Left lung (tissue), 10 donors: Measurements from ENCODE around the gene TGM3. TPM values are rescaled to one million over a fixed set of nuclear protein-coding genes. Genes with fewer than 3 reads are reported as not detected.

Experiments
- ATAC-seq: fragments of 200-7000 bp; cut with Tn5 transposase; one replicate; pipeline ENCODE4 v1.9.1; 2020; ENCODE audit warnings: moderate library complexity
- DNase-seq, 4 donors: peaks; one replicate each; pipeline ENCODE4 v3.0.0-alpha.2; 2013 to 2020
- H3K27ac ChIP-seq, 2 donors: fragments of 200-600 bp; sonication (generic) in 1 of 2; one replicate each; pipeline versions ENCODE4 v1.5.0 to v1.8.0; 2020 to 2021
- H3K27me3 ChIP-seq, 2 donors: fragments of 200-600 bp; sonication (generic) in 1 of 2; one replicate each; pipeline versions ENCODE4 v1.5.0 to v1.8.0; 2020 to 2021
- H3K36me3 ChIP-seq, 2 donors: fragments of 200-600 bp; sonication (generic) in 1 of 2; one replicate each; pipeline versions ENCODE4 v1.5.0 to v1.8.0; 2020 to 2021
- H3K4me1 ChIP-seq, 2 donors: fragments of 200-600 bp; one replicate each; pipeline ENCODE4 v1.8.0; 2021
- H3K4me3 ChIP-seq, 2 donors: fragments of 200-600 bp; sonication (generic) in 1 of 2; one replicate each; pipeline versions ENCODE4 v1.5.0 to v1.8.0; 2020 to 2021; ENCODE audit warnings: mild to moderate bottlenecking in 1 of 2
- H3K9me3 ChIP-seq, 2 donors: fragments of 200-600 bp; sonication (generic) in 1 of 2; one replicate each; pipeline versions ENCODE4 v1.5.0 to v1.8.0; 2020 to 2021
- intact Hi-C, 2 donors: fragments of 100-400 bp; cut with DNase I; formaldehyde crosslinking; loops; one replicate each; pipeline versions ENCODE4 v1.11.2 to v1.14.2; 2022
- polyA plus RNA-seq, 6 donors: library from polyadenylated mRNA; unstranded; fragments of 120-200 nt; gene quantifications; one replicate each; pipeline ENCODE4 v1.2.1, GENCODE V29; 2013; ENCODE audit not compliant: insufficient read length in 6 of 6
- total RNA-seq, 2 donors: library from RNA; stranded (reverse); fragmentation: NEBNext Ultra II Directional; extraction: Animal tissue kit (Norgen Biotek cat#: 25700); gene quantifications; one replicate each; pipeline ENCODE4 v1.2.1, GENCODE V29; 2021
- TF ChIP-seq, protein P1 (sequence below), 2 donors: fragments of 200-600 bp; sonication (generic) in 1 of 2; IDR thresholded peaks; one replicate each; pipeline versions ENCODE4 v1.5.0 to v1.8.0; 2021; ENCODE audit warnings: antibody characterized with exemption in 2 of 2
- donor health status: DM: no; HTN: yes; CAD: no.
- donor health status: DM: no; HTN: no; CAD: no.

TGM3 gene
- total and polyA plus RNA-seq, 8 donors: 0.20 to 0.37 (median 0.27) TPM; not detected in 3

DNA sequence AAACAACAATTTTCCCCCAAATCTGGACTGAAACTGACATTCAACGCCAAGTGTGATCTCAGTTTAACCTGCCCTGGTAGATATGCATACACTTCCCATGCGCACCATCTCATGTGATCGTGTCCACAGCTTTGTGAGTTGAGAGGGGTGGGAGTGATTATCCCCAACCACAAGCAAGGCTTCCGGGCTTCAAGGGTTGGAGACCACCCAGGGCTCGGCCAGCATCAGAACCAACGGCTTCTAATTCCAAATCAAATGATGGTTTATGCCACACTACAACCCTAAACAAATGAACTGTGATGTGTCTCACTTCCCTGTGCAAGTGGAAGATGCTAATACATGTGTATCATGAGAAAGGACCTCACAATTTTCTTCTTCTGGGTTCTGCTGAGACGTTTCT is 515 bp upstream of the TGM3 start:
- H3K4me3 ChIP-seq: no peak overlapping the region
- H3K9me3 ChIP-seq: no peaks in the 10 kb centered on the region
- TF ChIP-seq, protein P1, sequence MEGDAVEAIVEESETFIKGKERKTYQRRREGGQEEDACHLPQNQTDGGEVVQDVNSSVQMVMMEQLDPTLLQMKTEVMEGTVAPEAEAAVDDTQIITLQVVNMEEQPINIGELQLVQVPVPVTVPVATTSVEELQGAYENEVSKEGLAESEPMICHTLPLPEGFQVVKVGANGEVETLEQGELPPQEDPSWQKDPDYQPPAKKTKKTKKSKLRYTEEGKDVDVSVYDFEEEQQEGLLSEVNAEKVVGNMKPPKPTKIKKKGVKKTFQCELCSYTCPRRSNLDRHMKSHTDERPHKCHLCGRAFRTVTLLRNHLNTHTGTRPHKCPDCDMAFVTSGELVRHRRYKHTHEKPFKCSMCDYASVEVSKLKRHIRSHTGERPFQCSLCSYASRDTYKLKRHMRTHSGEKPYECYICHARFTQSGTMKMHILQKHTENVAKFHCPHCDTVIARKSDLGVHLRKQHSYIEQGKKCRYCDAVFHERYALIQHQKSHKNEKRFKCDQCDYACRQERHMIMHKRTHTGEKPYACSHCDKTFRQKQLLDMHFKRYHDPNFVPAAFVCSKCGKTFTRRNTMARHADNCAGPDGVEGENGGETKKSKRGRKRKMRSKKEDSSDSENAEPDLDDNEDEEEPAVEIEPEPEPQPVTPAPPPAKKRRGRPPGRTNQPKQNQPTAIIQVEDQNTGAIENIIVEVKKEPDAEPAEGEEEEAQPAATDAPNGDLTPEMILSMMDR (IDR thresholded peaks at IDR 0.05): no peak
- no peak overlapping the region for H3K27ac ChIP-seq
- peaks cover 0 to 56% of the 10 kb centered on the region in 2 donors for H3K4me1 ChIP-seq
- intact Hi-C loops: no loop called here
- ATAC-seq: no peak
- no peaks in the 10 kb centered on the region for H3K36me3 ChIP-seq
- no peaks in the 10 kb centered on the region for H3K27me3 ChIP-seq
- no peak for DNase-seq

DNA sequence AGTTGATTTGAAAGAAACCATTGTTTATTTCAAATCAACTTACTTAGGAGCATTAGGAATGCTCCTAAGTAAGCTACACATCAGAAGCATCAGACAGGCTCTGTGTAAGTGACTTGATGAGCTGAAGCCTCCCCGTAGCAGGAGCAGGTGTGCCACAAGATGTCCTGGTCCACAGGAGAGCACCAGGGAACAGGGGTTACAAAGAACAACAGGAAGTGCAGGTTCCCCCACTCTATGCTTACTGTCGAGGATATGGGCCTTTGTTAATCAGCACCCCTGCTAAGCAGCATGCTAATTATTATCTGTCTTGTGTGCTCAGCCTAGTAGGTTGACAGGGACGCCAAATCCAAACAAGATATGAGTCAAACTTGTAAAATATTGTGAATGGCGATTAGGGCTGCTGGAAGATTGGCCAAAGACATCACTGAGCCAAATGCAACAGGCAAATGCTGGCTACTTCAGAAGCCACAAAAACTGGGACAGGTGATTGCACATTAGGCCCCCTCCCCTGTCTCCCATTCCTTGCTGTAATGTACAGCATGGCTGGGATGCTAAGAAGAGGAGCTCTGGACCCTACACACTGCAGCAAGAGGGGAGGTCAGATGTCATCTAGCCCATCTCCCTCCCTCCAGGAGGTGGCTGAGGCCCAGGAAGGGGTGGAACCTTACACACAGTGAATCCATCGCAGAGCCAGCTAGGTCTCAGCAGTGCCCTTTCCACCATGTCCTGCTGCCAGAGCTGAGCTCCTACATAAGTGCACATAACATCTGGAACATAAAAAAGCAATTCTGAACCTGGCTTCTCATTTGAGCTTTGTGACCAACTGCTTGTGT is 939 bp downstream of the TGM3 start:
- TF ChIP-seq, protein P1 (IDR thresholded peaks at IDR 0.05): no peak

DNA sequence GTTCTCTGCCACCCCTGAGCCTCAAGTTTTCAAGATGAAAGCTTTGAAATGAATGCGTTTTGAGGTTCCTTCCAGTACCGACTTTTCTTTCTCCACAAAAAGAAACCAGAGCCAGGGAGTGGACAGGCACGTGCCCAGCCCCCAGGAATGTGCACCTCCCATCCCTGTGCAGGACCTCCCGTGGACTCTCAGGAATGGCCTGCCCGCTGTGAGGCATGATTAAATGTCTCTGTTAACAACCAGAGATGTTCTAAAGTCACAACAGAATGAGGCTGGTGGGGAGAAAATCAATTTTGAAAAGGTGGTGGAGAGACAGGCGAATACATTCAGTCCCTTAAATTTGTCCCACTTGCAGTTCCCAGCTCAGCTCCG is 1.5 kb downstream of the TGM3 start:
- no peak overlapping the region for H3K4me3 ChIP-seq
- H3K4me1 ChIP-seq: peaks cover 0 to 55% of the 10 kb centered on the region in 2 donors
- no peak for ATAC-seq
- intact Hi-C loops: no loop called here
- no peaks in the 10 kb centered on the region for H3K9me3 ChIP-seq
- TF ChIP-seq, protein P1 (IDR thresholded peaks at IDR 0.05): no peak
- H3K36me3 ChIP-seq: no peaks in the 10 kb centered on the region
- DNase-seq: no peak
- H3K27me3 ChIP-seq: no peaks in the 10 kb centered on the region
- H3K27ac ChIP-seq: no peak overlapping the region

More for the DNA sequence above, 939 bp downstream of the TGM3 start:
- Histone ChIP-seq H3K4me1 (peaks cover 0 to 55% of the 10 kb centered on the region in 2 donors), H3K9me3 (no peaks in the 10 kb centered on the region), H3K27me3 (no peaks in the 10 kb centered on the region), H3K27ac (no peak overlapping the region), H3K36me3 (no peaks in the 10 kb centered on the region), H3K4me3 (no peak overlapping the region)
- intact Hi-C loops: no loop called here
- no peak for DNase-seq
- ATAC-seq: no peak

DNA sequence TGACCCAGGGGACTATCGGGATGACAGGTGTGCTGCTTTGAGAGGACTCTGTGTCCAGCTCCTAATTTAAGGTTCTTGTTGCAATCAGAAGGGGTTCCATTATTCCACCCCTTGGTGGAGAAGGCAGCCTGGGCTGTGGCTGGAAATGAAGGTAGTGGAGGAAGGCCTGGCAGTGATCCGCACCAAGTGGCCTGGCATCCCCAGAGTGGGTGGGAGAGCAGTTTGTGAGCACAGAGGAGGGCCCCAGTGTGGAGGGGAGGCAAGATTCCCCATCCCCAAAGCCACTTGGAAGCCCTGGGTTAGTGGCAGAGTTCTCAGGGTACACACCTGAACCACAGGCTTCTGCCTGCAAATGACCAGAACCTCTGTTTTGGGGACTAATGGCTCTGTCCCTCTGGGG is 2.3 kb downstream of the TGM3 start:
- TF ChIP-seq, protein P1 (IDR thresholded peaks at IDR 0.05): no peak
- Histone ChIP-seq H3K27ac (no peak overlapping the region), H3K27me3 (no peaks in the 10 kb centered on the region), H3K9me3 (no peaks in the 10 kb centered on the region), H3K4me3 (no peak overlapping the region), H3K4me1 (peaks cover 0 to 49% of the 10 kb centered on the region in 2 donors), H3K36me3 (no peaks in the 10 kb centered on the region)
- ATAC-seq (no peak), DNase-seq (no peak)
- intact Hi-C loops: no loop called here

DNA sequence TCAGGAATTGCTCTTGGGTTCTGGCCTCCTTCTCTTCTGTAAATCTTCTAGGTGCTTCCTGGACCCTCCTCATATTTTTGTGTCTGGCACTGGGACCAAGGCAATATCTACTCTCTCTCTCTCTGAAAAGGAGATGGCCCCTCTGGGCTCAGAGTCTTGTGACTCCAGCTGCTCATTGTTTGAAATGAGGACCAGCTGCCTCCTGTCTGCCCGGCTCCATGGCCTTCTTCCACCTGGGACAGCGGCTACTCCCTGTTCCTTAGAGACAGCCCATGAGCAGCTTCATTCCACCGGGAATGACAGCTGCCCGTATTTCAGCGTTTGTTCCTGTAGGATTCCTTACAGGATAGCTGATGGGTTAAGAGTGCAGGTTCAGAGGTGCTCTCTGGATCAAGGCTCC is 2.9 kb downstream of the TGM3 start:
- DNase-seq: peak in 1 of 4 donors; percentile 13
- intact Hi-C loops: no loop called here
- Histone ChIP-seq H3K36me3 (no peaks in the 10 kb centered on the region), H3K4me1 (peaks cover 0 to 43% of the 10 kb centered on the region in 2 donors), H3K4me3 (no peak overlapping the region), H3K27me3 (no peaks in the 10 kb centered on the region), H3K27ac (peak overlapping the region in 1 of 2 donors; percentile 88), H3K9me3 (no peaks in the 10 kb centered on the region)
- TF ChIP-seq, protein P1 (IDR thresholded peaks at IDR 0.05): no peak
- no peak for ATAC-seq
